ENCODE data around the gene EHBP1L1.
A peak's percentile ranks its signal among the peaks of the same experiment; 100 is the strongest.
"Not testable (repeated sequence)": the region's sequence is repeated elsewhere in the genome, so short reads cannot be mapped to it uniquely, and the experiment has no call there.

Gene EHBP1L1

DNA sequence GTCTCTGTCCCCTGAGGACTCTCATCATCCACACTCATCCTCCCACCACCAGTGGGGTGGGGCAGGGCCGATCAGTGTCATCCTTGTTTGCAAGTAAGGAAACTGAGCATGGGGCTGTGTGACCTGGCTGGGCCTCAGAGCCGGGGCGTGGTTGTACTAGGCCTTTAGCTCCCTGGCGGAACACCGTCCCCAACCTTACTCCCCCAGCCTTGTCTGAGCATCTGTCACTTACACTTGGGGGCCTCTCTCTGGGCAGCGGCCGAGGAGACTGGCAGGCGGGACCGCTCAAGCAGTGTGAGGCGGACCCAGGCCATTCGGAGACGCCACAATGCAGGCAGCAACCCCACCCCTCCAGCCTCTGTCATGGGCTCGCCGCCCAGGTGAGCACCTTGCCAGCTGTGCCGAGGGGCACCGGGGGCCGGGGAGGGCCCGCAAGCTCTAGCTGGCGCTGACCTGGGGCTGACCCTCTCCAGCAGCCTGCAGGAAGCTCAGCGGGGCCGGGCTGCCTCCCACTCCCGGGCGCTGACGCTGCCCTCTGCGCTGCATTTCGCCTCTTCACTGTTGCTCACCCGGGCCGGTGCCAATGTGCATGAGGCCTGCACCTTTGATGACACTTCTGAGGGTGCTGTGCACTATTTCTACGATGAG is 43.6 kb downstream of the EHBP1L1 start:
- DNase-seq: no peak

DNA sequence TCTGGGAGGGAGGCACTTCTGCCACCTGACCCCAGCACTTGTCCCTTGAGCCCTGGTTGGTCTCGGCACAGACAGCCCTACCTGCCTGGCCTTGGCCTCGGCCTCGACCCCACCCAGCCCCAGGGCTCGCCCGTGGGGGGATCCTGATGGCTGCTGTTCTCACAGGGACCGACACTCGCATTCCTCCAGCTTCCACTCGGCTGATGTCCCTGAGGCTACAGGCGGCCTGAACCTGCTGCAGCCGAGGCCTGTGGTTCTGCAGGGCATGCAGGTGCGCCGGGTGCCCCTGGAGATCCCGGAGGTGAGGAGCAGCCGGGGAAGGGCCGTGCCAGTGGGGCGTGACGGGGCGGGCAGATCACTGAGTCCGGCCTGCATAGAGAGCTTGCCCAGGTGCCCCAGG is 44.8 kb downstream of the EHBP1L1 start:
- no peak for DNase-seq

DNA sequence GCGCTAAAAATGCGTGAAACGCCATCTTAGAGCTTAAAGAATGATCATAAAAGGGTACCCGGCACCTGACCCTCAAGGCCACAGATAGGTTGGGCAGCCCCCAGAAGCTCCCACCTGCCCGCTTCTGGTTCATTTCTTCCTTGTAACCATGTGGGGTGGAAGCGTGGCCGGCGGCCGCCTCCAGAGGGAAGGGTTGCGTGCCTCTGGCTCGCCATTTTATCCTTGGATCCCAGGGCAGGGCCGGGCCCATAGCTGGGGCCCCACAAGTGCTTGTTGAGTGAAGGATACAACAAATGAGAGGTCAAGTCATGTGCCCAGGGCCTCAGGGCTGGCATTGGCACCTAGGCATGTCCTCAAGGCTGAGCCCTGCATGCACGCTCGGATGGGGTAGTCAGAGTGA is 45.6 kb downstream of the EHBP1L1 start:
- no peak for DNase-seq

DNA sequence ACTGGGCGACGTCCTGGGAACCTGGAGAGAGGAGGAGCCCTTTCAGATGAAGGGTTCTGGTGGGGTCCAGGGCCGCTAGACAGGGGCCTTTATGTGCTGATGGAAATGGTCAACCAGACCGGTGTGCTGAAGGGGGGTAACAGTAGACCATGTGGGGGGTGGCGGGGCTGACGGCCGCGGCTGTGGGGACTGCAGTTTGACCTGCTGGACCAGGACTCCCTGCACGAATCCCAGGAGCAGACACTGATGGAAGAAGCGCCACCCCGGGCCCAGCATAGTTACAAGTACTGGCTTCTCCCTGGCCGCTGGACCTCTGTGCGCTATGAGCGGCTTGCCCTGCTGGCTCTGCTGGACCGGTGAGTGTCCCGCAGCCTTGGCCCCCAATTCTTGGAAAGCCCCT is 46.2 kb downstream of the EHBP1L1 start:
- no peak for DNase-seq

DNA sequence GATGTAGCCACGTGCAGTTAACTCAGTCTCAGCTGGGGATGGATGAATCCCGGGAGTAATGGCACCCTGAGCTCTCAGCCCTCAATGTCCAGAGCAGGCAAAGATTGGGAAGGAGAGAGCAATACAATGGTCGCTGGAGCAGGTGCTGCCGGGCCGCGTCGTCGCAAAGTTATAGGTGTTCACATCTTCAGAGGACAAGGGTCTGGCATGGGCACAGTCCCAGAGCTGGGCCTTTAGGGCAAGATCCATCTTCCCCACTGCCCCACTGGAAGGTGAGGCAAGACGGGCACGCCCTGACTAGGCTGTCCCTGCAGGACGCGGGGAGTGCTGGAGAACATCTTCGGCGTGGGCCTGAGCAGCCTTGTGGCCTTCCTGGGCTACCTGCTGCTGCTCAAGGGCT is 47.3 kb downstream of the EHBP1L1 start:
- DNase-seq: no peak

DNA sequence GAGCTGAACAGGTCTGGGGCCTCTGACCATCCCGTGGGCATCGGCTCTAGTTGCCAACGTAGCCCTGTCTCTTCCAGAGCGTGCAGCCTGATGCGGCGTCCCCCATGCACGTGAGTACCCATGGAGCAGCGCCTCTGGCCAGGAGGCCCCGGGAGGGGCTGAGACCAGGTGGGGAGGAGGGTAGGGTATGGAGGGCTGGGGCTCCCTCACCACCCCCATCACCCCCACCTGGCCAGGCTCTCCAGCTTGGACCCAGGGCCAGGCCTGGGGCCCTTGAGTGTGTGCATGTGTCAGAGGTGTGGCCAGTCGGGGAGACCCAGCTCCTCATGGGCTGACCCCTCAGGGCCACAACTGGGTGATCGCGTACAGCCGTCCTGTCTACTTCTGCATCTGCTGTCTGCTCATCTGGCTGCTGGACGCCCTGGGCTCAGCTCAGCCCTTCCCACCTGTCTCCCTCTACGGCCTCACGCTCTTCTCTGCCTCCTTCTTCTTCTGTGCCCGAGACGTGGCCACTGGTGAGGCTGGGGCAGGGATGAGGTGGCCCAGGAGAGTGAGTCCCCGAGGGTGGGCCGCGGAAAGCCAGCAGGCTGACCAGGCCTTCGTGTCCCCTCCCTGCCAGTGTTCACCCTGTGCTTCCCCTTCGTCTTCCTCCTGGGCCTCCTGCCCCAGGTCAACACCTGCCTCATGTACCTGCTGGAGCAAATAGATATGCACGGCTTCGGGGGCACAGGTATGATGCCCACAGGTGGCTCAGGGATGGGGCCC is 48.2 kb downstream of the EHBP1L1 start:
- DNase-seq: no peak

DNA sequence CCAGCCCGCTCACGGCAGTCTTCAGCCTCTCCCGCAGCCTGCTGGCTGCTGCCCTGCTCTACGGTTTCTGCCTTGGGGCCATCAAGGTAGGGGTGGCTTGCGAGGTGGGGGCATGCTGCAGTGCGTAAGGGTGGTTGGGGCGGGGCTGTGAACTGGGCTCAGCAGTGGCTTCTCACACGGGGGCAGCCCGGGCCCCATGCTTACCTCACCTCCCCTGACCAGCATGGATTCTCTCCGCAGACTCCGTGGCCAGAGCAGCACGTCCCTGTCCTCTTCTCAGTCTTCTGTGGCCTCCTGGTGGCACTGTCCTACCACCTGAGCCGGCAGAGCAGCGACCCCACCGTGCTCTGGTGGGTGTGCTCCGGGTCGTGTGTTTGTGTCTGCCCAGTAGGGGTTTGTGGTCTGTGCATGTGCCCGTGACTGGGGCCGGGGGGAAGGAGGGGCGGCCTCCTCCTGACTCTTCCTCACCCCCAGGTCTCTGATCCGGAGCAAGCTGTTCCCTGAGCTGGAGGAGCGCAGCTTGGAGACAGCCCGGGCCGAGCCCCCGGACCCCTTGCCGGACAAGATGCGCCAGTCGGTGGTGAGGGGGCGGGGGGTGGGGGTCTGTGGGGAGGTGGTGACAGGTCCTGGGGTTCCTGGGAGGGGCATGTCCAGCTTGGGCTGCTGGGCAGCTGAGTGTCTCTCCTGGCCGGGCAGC is 49.2 kb downstream of the EHBP1L1 start:
- no peak for DNase-seq

DNA sequence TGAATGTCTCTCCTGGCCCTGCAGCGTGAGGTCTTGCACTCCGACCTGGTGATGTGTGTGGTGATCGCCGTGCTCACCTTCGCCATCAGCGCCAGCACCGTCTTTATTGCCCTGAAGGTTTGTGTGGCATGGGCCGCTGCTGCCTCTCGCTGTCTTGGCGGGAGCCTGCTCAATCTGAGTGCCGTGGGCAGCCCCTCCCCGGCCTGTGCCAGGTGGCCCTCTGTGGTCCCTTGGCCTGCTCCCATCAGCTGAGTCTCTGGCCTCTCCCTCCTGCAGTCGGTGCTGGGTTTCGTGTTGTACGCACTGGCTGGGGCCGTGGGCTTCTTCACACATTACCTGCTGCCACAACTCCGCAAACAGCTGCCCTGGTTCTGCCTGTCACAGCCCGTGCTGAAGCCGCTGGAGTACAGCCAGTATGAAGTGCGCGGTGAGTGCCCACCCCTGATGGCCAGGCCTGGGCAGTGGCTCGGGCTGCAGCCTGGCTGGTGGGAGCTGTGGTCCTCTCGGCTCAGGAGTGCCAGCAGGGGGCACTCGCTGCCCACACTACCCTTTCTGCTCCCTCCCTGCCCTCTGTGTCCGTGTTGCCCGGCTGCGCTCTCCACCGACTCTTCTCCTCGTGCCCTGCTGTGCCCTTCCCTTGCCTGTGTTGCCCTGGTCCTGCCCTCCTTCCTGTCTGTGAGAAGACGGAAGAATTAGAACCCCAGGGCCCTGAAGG is 49.9 kb downstream of the EHBP1L1 start:
- peak; percentile 16 for DNase-seq

DNA sequence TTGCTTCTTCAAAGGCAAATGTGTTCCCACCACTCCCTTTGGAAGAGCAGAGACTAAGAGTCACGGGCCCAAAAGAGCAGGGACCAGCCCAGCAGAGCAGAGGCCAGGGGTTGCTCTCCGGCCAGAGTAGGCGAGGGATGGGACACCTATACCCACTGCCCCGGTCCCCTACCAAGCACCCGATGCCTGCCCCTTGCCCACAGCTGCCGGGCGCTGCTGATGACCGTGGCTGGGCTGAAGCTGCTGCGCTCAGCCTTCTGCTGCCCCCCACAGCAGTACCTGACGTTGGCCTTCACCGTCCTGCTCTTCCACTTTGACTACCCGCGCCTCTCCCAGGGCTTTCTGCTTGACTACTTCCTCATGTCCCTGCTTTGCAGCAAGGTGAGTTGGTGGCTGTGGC is 51.3 kb downstream of the EHBP1L1 start:
- DNase-seq: no peak

DNA sequence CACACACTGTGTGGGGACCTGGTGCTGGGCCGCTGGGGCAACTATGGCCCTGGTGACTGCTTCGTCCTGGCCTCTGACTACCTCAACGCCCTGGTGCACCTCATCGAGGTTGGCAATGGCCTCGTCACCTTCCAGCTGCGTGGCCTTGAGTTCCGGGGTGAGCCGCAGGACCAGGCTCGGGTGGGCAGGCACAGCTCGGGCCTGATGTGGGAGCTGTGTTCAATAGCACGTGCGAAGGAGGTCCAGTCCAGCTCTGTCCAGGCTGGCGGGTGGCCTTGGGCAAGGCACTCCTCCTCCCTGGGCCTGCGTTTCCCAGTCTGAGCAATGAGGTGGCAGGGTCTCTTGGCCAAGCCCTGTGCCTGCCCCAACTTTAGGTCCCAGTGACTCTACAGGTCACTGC is 53.7 kb downstream of the EHBP1L1 start:
- no peak for DNase-seq

DNA sequence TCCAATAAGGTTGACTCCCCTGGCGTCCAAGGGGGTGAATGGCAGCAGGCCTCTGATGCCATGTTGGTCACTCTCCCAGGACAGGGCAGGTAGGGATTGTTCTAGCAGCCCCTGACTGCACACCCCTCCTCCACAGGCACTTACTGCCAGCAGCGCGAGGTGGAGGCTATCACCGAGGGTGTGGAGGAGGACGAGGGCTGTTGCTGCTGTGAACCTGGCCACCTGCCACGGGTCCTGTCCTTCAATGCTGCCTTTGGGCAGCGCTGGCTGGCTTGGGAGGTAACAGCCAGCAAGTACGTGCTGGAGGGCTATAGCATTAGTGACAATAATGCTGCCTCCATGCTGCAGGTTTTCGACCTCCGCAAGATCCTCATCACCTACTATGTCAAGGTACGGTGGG is 54.4 kb downstream of the EHBP1L1 start:
- DNase-seq: no peak

DNA sequence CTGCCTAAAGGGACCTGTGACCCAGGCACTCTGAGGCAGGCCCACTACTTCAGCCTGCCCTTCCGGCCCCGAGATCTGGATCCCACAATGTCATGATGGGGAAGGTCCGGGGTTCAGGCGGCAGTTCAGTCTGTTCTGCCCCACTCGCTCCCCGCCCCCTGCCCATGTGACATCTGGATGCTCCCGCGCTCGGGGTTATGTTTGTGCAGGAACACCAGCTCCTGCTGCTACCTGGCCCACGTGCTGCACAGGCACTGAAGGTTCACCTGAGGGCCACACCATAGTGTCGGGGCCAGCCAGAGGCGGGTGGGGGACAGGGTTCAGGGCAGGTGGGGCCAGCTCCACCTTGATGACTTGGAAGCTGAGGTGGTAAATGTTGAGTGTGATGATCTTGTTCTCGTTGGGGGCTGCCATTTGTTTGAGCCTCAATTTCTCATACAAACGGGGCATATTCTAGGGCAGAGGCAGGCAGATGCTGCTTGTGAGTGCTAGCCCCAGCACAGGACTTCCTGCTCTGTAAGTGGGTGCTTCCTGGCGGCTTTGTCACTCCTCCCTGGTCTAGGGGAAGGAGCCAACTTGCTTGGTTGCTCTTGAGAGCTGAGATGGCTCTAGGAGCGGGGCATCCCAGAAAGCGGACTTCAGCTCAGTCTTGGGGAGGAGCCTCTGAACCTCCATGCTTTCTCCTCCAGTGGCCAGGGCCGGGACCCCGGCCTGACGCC is 57.7 kb downstream of the EHBP1L1 start:
- DNase-seq: no peak

DNA sequence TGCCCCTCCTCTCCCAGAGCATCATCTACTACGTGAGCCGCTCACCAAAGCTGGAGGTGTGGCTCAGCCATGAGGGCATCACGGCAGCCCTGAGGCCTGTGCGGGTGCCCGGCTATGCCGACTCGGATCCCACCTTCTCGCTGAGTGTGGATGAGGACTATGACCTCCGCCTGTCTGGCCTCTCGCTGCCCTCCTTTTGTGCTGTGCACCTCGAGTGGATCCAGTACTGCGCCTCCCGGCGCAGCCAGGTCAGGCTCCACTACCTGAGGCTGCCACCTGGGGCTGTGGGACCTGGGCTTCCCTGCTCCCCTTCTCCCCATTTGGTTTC is 58.2 kb downstream of the EHBP1L1 start:
- no peak for DNase-seq

DNA sequence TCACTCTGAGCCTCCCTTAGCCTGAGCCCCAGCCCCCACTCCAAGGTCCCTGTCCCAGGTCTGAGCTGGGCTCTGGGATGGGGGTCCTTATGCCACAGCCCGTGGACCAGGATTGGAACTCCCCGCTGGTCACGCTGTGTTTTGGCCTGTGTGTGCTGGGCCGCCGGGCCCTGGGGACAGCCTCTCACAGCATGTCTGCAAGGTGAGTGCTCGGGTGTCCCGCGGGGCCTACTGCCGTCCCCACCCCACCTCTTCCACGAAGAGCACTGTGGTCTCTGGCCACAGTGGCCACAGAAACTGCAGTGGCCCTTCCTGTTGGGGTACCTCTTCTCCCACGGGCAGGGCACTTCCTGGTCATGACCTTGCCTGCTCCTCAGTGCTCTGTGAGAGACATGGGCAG is 58.6 kb downstream of the EHBP1L1 start:
- no peak for DNase-seq

DNA sequence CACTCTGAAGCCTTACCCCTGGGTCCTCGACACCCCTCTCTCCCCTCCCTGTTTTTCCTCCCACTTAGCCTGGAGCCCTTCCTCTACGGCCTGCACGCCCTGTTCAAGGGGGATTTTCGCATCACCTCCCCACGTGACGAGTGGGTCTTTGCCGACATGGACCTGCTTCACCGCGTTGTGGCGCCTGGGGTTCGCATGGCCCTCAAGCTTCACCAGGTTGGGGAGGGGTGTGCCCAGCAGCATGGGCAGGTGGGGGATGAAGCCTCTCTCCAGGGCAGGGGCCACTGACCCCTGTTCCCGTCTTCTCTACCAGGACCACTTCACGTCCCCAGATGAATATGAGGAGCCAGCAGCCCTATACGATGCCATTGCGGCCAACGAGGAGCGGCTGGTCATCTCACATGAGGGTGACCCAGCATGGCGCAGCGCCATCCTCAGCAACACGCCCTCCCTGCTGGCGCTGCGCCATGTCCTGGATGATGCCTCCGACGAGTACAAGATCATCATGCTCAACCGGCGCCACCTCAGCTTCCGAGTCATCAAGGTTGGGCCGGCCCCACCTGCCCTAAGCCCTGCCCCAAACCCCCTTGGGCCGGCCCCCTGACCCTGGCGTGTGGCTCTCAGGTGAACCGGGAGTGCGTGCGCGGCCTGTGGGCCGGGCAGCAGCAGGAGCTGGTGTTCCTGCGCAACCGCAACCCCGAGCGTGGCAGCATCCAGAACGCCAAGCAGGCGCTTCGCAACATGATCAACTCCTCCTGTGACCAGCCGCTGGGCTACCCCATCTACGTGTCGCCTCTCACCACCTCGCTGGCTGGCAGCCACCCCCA is 59.3 kb downstream of the EHBP1L1 start:
- DNase-seq: no peak

DNA sequence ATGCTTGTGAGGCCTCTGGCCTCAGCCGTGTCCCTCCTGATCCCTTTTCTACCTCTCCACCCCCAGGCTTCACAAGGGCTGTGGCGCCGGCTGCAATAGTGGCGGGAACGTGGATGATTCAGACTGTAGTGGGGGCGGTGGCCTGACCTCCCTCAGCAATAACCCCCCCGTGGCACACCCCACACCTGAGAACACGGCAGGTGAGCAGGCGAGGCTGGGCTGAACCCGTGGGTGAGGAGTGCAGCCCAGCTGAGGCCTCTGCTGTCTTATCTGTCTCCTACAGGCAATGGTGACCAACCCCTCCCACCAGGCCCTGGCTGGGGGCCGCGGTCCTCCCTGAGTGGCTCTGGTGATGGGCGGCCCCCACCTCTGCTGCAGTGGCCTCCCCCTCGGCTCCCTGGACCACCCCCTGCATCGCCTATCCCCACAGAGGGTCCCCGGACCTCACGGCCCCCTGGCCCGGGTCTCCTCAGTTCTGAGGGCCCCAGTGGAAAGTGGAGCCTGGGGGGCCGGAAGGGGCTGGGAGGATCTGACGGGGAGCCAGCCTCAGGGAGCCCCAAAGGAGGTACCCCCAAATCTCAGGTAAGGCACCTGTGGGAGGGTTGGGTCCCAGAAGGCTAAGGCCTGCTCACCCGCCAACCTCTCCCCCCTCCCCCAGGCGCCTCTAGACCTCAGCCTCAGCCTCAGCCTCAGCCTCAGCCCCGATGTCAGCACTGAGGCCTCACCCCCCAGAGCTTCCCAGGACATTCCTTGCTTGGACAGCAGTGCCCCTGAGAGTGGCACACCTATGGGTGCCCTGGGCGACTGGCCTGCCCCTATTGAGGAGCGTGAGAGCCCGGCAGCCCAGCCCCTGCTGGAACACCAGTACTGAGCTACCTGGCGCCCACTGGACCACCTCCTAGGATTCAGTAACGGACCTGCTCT is 60.5 kb downstream of the EHBP1L1 start:
- no peak for DNase-seq

DNA sequence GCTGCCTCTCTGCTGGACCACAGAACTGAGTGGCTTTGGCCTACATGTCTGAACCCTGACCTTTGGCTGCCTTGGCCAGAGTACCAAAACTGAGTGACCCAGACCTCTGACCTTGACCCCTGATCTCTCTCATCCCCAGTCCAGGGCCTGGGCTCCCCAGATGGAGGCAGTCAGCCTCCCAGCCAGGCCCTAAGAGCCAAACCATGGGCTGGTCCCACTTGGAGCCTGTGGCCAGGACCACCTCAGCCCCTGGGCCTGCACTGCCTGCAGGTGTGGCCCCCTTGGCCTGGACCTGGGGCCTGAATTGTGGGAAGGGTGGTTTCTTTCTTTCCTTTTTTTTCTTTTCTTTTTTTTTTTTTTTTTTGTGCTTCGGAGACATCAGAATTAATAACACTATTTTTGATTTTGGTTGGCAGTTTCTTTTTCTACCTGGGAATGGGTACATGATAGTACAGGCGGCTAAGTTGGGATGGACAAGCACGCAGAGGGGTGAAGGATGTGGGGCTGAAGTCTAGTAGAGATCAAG is 61.2 kb downstream of the EHBP1L1 start:
- no peak for DNase-seq

DNA sequence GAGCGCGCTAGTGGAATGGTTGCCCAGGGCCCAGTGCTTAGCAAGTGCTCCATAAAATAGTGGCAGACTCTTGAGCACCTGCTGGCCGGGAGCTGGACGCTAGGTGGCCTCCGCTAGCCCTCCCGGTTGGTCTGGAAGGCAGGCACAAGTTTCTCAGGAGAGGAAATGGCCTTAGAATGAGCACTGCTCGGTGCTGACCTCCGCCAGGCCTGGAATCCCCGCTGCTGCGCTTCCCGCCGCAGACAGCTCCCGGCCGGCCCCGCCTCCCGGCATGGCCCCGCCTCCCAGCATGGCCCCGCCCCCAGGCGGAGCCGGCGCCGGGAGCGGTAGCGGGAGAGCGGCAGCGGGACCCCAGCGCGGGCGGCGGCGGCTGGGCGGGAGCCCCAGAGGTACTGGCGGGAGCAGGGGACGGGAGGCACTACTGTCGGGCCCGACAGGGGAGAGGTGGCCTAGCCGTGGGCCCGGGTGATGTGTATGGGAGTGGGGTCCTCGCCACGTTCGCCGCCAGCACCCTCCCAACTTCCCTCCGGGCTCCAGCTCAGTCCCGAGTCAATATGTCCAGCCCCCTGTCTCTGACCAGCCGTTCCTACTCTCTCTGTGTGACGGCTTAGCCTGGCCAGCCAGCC is 62.1 kb downstream of the EHBP1L1 start, which contains the start of gene SIPA1:
TSS of gene SIPA1 (plus strand) at position 308 of the 626 bp plus-strand sequence. CDS start 2,821 bp downstream, outside the sequence.
- DNase-seq: peak; percentile 26

DNA sequence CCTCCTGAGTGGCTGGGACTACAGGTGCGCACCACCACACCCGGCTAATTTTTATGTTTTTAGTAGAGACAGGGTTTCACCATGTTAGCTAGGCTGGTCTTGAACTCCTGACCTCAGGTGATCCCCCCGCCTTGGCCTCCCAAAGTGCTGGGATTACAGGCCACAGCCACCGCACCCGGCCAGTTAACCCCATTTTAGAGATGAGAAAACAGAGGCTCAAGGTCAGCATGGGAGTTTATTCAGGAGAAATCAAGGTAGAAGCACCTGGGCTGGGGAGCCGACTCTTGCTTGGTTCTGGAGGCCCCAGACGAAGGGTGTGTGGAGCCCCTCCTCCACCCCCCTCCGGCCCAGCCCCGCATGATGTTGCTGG is 63.4 kb downstream of the EHBP1L1 start:
- not testable (repeated sequence) for DNase-seq

Data from DMS79 (cell line).